H1 (cell line): ENCODE results near the gene RAB3GAP2. TPM values are rescaled to one million over a fixed set of nuclear protein-coding genes. Genes with fewer than 3 reads are reported as not detected.

ENCODE experiments used
- CTCF ChIA-PET: fragments of 300-600 bp; sonication (Branson Sonifier 250); formaldehyde crosslinking; loops from one replicate; lab custom pipeline; 2021; ENCODE audit not compliant: partially characterized antibody; lab: Charles Lee
- POLR2A ChIA-PET: fragments of 300-600 bp; sonication (Branson Sonifier 250); formaldehyde crosslinking; loops from one replicate; lab custom pipeline; 2021; ENCODE audit warnings: inconsistent platforms; ENCODE audit not compliant: partially characterized antibody; lab: Charles Lee
- DNase-seq, 2 experiments: peaks; one replicate each; pipeline versions ENCODE4 v3.0.0 to v3.0.0-alpha.2; 2010 to 2022; ENCODE audit warnings: low spot score in 2 of 2, low read depth in 1 of 2, mixed read lengths in 1 of 2
- FAIRE-seq: peaks from 2 replicates; lab custom pipeline; 2011; peaks lifted over from hg19 to GRCh38; lab: Jason Lieb, UNC
- H2AFZ ChIP-seq: 2 replicates; pipeline ENCODE4 v1.8.1; 2012; ENCODE audit warnings: low read length, inconsistent platforms
- H2AK5ac ChIP-seq: 2 replicates; pipeline ENCODE4 v1.6.1; 2013; ENCODE audit warnings: low read depth, low read length
- H2BK120ac ChIP-seq: replicated peaks from 2 replicates; pipeline ENCODE3; 2013; ENCODE audit warnings: low read depth, low read length, inconsistent platforms
- H2BK12ac ChIP-seq: 2 replicates; pipeline ENCODE4 v1.6.1; 2013; ENCODE audit warnings: low read depth, low read length
- H2BK15ac ChIP-seq: 2 replicates; pipeline ENCODE4 v1.6.1; 2013; ENCODE audit warnings: low read length
- H2BK20ac ChIP-seq: 2 replicates; pipeline ENCODE4 v1.6.1; 2013; ENCODE audit warnings: low read length
- H2BK5ac ChIP-seq: 2 replicates; pipeline ENCODE4 v1.6.1; 2013; ENCODE audit warnings: low read depth, low read length
- H3K14ac ChIP-seq: 2 replicates; pipeline ENCODE4 v1.6.1; 2013; ENCODE audit warnings: inconsistent platforms; ENCODE audit not compliant: insufficient read length
- H3K18ac ChIP-seq: 2 replicates; pipeline ENCODE4 v1.6.1; 2013; ENCODE audit warnings: low read length; ENCODE audit errors: extremely low read depth
- H3K23ac ChIP-seq: 2 replicates; pipeline ENCODE4 v1.6.1; 2013; ENCODE audit warnings: inconsistent platforms; ENCODE audit not compliant: insufficient read length
- H3K23me2 ChIP-seq: 2 replicates; pipeline ENCODE4 v1.6.1; 2013; ENCODE audit warnings: low read depth, low read length
- H3K27ac ChIP-seq: 2 replicates; pipeline ENCODE4 v1.6.1; 2011; ENCODE audit warnings: low read depth, low read length, inconsistent platforms
- H3K27me3 ChIP-seq, 4 experiments: replicated peaks in 1 of 4; 1 replicate in 1 of 4; 2 replicates in 3 of 4; pipeline versions ENCODE4 v1.6.1 to v1.8.1; 2011 to 2013; ENCODE audit warnings: low read length in 3 of 4, mild to moderate bottlenecking in 3 of 4, inconsistent platforms in 2 of 4, mixed read lengths in 2 of 4, moderate library complexity in 1 of 4; ENCODE audit not compliant: control insufficient read depth in 3 of 4, insufficient read depth in 3 of 4; ENCODE audit errors: extremely low read depth in 1 of 4
- H3K36me3 ChIP-seq, 4 experiments: 2 replicates each; pipeline versions ENCODE4 v1.6.1 to v1.8.1; 2011 to 2013; ENCODE audit warnings: mild to moderate bottlenecking in 4 of 4, low read length in 3 of 4, moderate library complexity in 2 of 4, control low read depth in 1 of 4, inconsistent platforms in 1 of 4; ENCODE audit not compliant: insufficient read depth in 4 of 4, control insufficient read depth in 2 of 4
- H3K4ac ChIP-seq: replicated peaks from 2 replicates; pipeline ENCODE3; 2013; ENCODE audit warnings: low read length, low read depth, mixed read lengths, inconsistent platforms; ENCODE audit not compliant: insufficient read length
- H3K4me1 ChIP-seq, 4 experiments: replicated peaks in 1 of 4; 1 replicate in 1 of 4; 2 replicates in 3 of 4; pipeline versions ENCODE4 v1.6.1 to v1.8.1; 2011 to 2013; ENCODE audit warnings: low read length in 3 of 4, inconsistent platforms in 2 of 4, mixed read lengths in 1 of 4; ENCODE audit not compliant: insufficient read depth in 4 of 4, control insufficient read depth in 3 of 4
- H3K4me2 ChIP-seq, 2 experiments: 2 replicates each; pipeline versions ENCODE4 v1.6.1 to v1.8.1; 2011 to 2013; ENCODE audit warnings: low read depth in 2 of 2, low read length in 2 of 2, control low read depth in 1 of 2, inconsistent platforms in 1 of 2, mild to moderate bottlenecking in 1 of 2; ENCODE audit not compliant: insufficient read depth in 1 of 2
- H3K4me3 ChIP-seq, 4 experiments: fragments of 200-600, 300-600 bp in 1 of 4; sonication (generic), shearing (Covaris generic), sonication (Bioruptor Twin) in 1 of 4; 2 replicates each; pipeline versions ENCODE4 v1.5.1 to v1.8.1; 2011 to 2016; ENCODE audit warnings: low read length in 4 of 4, low read depth in 3 of 4, control low read depth in 2 of 4, inconsistent platforms in 2 of 4, mild to moderate bottlenecking in 2 of 4, mixed read lengths in 1 of 4, moderate library complexity in 1 of 4; ENCODE audit not compliant: insufficient read depth in 2 of 4; ENCODE audit errors: extremely low read depth in 1 of 4
- H3K56ac ChIP-seq: replicated peaks from 2 replicates; pipeline ENCODE3; 2013; ENCODE audit warnings: low read depth, mild to moderate bottlenecking, mixed read lengths, low read length, inconsistent platforms; ENCODE audit not compliant: insufficient read length
- H3K79me1 ChIP-seq: 2 replicates; pipeline ENCODE4 v1.6.1; 2013; ENCODE audit warnings: low read depth, low read length, control low read depth
- H3K79me2 ChIP-seq, 2 experiments: 2 replicates each; pipeline versions ENCODE4 v1.6.1 to v1.8.1; 2012 to 2013; ENCODE audit warnings: low read length in 2 of 2, mild to moderate bottlenecking in 2 of 2, inconsistent platforms in 1 of 2; ENCODE audit not compliant: insufficient read depth in 2 of 2, control insufficient read depth in 1 of 2
- H3K9ac ChIP-seq, 4 experiments: replicated peaks in 1 of 4; 1 replicate in 1 of 4; 2 replicates in 3 of 4; pipeline versions ENCODE4 v1.6.1 to v1.8.1; 2011 to 2013; ENCODE audit warnings: low read depth in 3 of 4, low read length in 3 of 4, control low read depth in 2 of 4, mild to moderate bottlenecking in 2 of 4, moderate library complexity in 2 of 4, inconsistent platforms in 1 of 4; ENCODE audit errors: extremely low read depth in 1 of 4
- H3K9me3 ChIP-seq, 2 experiments: 2 replicates each; pipeline versions ENCODE4 v1.6.1 to v1.8.1; 2012 to 2013; ENCODE audit warnings: mild to moderate bottlenecking in 2 of 2, moderate library complexity in 2 of 2, control low read depth in 1 of 2, inconsistent platforms in 1 of 2, low read depth in 1 of 2, low read length in 1 of 2, mixed read lengths in 1 of 2; ENCODE audit not compliant: insufficient read depth in 2 of 2
- H4K20me1 ChIP-seq, 2 experiments: replicated peaks in 1 of 2; 2 replicates each; pipeline versions ENCODE3 to v1.8.1; 2011 to 2013; ENCODE audit warnings: inconsistent platforms in 2 of 2, low read length in 2 of 2, mild to moderate bottlenecking in 1 of 2; ENCODE audit not compliant: insufficient read depth in 2 of 2, control insufficient read depth in 1 of 2
- H4K5ac ChIP-seq: 2 replicates; pipeline ENCODE4 v1.6.1; 2013; ENCODE audit warnings: low read length, low read depth, mixed read lengths, inconsistent platforms; ENCODE audit not compliant: insufficient read length
- H4K8ac ChIP-seq: 2 replicates; pipeline ENCODE4 v1.8.0; 2013; ENCODE audit warnings: mild to moderate bottlenecking, moderate library complexity, low read length, inconsistent platforms; ENCODE audit not compliant: insufficient read depth; ENCODE audit errors: extremely low read depth
- H4K91ac ChIP-seq: replicated peaks from 2 replicates; pipeline ENCODE3; 2013; ENCODE audit warnings: low read length, mixed read lengths, inconsistent platforms; ENCODE audit not compliant: insufficient read length
- BRCA1 ChIP-seq: IDR thresholded peaks from 2 replicates; pipeline ENCODE4 v1.6.1; 2012; ENCODE audit warnings: low read depth, low read length, improper control_type of control experiment
- WGBS, 2 experiments: shearing (Covaris generic) in 1 of 2; methylation state at CpG; one replicate each; pipeline versions ENCODE4 v1.1.6 to v1.1.7; 2013 to 2015; ENCODE audit warnings: low lambda C conversion rate in 2 of 2, mixed read lengths in 2 of 2, inconsistent platforms in 1 of 2, low coverage in 1 of 2, missing lambda C conversion rate in 1 of 2; ENCODE audit not compliant: insufficient replicate concordance in 2 of 2, insufficient coverage in 1 of 2, insufficient read length in 1 of 2; ENCODE audit errors: extremely low coverage in 1 of 2, missing lambda C conversion rate in 1 of 2; 5-methylcytosine and 5-hydroxymethylcytosine counted together
- polyA plus RNA-seq, 7 experiments: library from polyadenylated mRNA; depleted of rRNA in 3 of 7; stranded (reverse) in 5 of 7; unstranded in 2 of 7; fragments of >200 nt in 5 of 7; fragments of 200-250 nt in 2 of 7; gene quantifications; 1 replicate in 5 of 7; 2 replicates in 1 of 7; 4 replicates in 1 of 7; pipeline versions ENCODE4 v1.2.1 to v1.2.3, GENCODE V29; 2011 to 2013; ENCODE audit warnings: missing spikeins in 2 of 7, mixed read lengths in 2 of 7
- total RNA-seq: library from RNA; stranded (reverse); fragmentation: NEBNext Ultra II Directional; extraction: Animal tissue kit (Norgen Biotek cat#: 25700); gene quantifications from 2 replicates; pipeline ENCODE4 v1.2.1, GENCODE V29; 2021

RAB3GAP2 gene
- total and polyA plus RNA-seq, 2 of the 8 experiments (the other 6 are each of a cell fraction or from before 2014, with no cell fraction given): 19.7 to 52.7 TPM

- no peak overlapping the region for H3K4ac ChIP-seq
- no peaks in the 10 kb centered on the region for H3K79me2 ChIP-seq
- no peak overlapping the region for H4K8ac ChIP-seq
- no peak overlapping the region for H2BK120ac ChIP-seq
- H2BK20ac ChIP-seq: no peak overlapping the region
- H2AFZ ChIP-seq: no peak overlapping the region
- FAIRE-seq (no peak), DNase-seq (no peak)
- H3K36me3 ChIP-seq: peaks cover 7 to 64% (median 28%) of the 10 kb centered on the region in 4 experiments
- ChIA-PET CTCF (interaction anchor here (0.9 to 2.5 kb wide), 3 partner anchors 13 to 108 kb away, joined by 3 to 12 read pairs (median 7); no protein-coding TSS in a partner anchor), POLR2A (no interaction called here)
- no peaks in the 10 kb centered on the region for H3K79me1 ChIP-seq
- no peak overlapping the region for H4K5ac ChIP-seq
- H3K18ac ChIP-seq: no peak overlapping the region
- no peak overlapping the region for H2BK12ac ChIP-seq
- WGBS, 2 experiments: 87% methylated on average over 2 of the region's 2 CpGs; no CpG with 5 or more reads in 1 of the 2 experiments
- no peak overlapping the region for H2AK5ac ChIP-seq
- H3K23me2 ChIP-seq: no peaks in the 10 kb centered on the region
- TF ChIP-seq BRCA1: no peak
- H2BK5ac ChIP-seq: no peak overlapping the region
- no peak overlapping the region for H4K91ac ChIP-seq
- no peak overlapping the region for H3K14ac ChIP-seq
- no peaks in the 10 kb centered on the region for H3K27me3 ChIP-seq
- H3K9me3 ChIP-seq: no peaks in the 10 kb centered on the region
- no peaks in the 10 kb centered on the region for H4K20me1 ChIP-seq
- H3K56ac ChIP-seq: no peak overlapping the region
- H2BK15ac ChIP-seq: no peak overlapping the region
- no peak overlapping the region for H3K4me2 ChIP-seq
- no peaks in the 10 kb centered on the region for H3K4me1 ChIP-seq
- H3K9ac ChIP-seq: no peak overlapping the region
- no peak overlapping the region for H3K4me3 ChIP-seq
- no peak overlapping the region for H3K23ac ChIP-seq
- no peak overlapping the region for H3K27ac ChIP-seq
These were observed 83.7 kb downstream of the RAB3GAP2 start for GRCh38 chr1:220188538-220188937.
